SHP77 treated with DMSO at 0.1 percent for 48 hours (cell line): ENCODE results near the gene TNS1.

Source experiments
- DNase-seq: peaks from one replicate; lab custom pipeline; 2025; lab: John Stamatoyannopoulos, UW

The TNS1 gene

DNA sequence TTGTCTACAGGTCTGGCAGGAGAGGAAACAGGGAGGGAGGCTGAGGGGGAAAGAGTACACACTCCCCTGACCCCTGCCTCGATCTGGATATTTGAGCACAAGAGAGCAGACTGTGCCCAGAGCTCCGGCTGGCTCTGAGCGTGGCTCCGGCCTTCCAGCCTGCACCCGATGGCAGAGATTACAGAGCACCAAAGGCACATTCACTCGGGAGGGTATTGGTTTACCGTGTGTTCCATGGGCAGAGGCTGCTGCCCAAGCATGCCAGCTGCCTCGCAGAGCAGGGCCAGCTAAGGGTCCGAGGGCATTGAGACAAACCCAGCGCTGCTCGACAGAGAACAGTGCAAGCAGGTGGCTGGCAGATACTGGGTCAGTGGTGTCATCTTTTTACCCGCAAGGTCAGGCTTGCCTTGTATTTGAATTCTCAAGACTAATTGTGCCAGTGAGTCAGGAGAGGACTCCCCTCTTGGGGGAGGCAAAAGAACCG lies 132.2 kb downstream of the TNS1 start:
- DNase-seq = no peak

GRCh38 chr2:217868911-217869334 lies 133.9 kb downstream of the TNS1 start:
- DNase-seq = no peak

- no peak for DNase-seq
Measured at GRCh38 chr2:217868265-217868892, 134.4 kb downstream of the TNS1 start.

DNA sequence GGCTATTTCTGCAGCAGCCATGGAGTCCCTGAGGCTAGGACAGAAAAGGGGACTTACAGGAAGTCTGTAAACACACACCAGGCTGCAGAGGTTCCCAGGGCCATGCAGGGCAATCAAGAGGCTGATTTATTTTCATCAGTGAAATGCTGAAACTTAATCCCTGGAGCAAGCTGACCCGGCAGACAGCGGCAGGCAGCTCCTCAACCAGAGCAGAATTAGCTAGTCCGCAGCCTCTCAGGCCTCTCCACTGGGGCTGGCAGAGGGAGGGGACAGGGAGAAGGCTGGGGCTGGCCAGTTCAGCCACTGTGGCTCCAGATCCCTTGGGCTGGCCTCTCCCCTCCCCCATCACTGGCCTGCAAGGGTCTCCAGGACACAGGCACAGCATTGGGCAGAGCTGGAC lies 136.3 kb downstream of the TNS1 start:
- no peak for DNase-seq

DNA sequence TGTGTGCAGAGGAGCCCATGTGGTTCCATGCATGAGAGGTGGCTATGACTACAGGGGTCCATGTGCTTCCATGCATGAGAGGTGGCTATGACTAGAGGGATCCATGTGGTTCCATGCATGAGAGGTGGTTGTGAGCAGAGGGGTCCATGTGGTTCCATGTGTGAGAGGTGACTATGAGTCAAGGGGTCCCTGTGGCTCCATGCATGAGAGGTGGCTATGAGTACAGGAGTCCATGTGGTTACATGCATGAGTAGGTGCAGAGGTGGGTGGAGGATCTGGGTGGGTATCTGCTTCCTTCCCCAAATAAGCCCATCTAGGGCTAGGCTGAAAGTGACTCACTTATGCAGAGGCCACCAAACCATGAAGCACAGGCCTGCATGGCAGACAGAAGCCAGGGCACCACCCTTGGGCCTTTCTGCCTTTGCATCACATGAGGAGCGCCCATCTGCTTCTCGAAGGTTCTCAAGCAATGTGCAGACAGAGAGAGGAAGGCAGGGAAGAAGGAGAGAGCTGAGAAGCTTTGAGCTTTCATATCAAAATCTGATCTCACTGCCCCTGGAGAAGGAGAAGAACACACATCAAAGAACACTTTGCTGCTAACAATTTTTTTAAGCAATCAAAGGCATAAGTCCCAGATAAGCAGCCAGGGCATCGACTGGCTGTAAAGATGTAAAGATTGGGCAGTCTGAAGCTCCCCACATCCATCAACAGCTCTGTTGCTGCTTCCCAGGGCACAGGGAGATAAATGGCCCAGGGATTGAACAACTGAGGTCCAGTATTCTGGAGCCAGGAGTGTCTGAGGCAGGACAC lies 137.6 kb downstream of the TNS1 start:
- DNase-seq = no peak

DNA sequence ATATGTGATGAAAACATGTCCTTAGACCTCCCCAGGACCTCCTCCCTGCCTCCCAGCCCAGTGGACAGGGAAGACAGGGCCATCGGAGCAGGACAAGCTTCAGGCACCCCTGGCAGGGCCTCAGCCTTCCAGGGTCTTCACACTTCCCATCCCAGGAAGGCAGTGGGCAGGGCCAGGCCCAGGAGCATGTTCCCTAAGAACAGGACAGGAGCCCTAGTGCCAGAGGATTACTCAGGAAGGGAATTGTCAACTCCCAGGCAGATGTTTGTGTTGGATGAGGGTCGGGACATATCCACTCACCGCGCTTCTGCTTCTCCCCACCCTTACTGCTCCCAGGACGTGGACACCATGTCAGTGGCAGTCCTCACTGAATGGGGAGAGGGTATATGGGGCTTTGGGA lies 138.9 kb downstream of the TNS1 start:
- no peak for DNase-seq

- no peak for DNase-seq
Measured at GRCh38 chr2:217861334-217861877, 141.4 kb downstream of the TNS1 start.

- no peak for DNase-seq
Measured at GRCh38 chr2:217859926-217860325, 142.9 kb downstream of the TNS1 start.

- no peak for DNase-seq
Measured at GRCh38 chr2:217858519-217859491, 144.0 kb downstream of the TNS1 start.

GRCh38 chr2:217857624-217858506 lies 144.9 kb downstream of the TNS1 start:
- no peak for DNase-seq

DNA sequence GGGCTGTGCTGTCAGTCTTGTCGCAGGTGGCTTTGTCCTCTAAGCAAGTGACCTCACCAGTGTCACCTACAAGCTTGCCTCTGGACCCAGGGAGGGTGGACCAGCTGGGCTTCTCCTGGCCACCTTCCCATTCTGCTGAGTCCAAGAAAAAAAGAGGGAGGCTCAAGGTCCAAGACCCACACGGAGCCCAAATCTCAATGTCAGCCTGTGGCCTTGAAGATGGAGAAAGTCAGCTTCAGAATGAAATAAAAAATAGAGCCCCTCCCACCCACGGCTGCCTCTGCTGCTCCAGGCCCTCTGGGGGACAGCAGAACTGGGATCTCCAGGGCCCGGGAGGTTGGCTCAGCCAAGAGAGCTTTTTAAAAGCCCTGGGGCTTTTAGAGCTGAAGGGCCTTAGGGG lies 145.9 kb downstream of the TNS1 start:
- DNase-seq = no peak

DNA sequence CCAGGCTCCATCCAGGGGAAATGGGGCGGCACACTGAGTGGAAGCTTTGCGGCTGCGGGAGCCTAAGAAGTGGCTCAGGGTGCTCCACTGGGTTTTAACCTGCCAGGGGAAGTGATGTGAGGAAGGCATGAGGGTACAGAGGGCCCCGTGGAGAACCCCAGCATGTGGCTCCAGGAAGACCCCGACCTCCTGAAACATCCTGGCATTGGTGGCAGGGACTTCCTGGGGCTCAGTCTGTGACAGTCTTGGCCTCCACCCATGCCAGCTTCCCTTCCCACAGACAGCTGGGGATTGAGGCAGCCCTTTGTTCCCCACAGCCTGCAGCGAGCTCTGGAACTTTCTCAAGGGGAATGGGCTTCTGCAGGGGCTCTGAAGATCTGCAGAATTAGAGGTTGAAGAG lies 146.6 kb downstream of the TNS1 start:
- no peak for DNase-seq

- no peak for DNase-seq
Measured at GRCh38 chr2:217854684-217855420, 147.9 kb downstream of the TNS1 start.

DNA sequence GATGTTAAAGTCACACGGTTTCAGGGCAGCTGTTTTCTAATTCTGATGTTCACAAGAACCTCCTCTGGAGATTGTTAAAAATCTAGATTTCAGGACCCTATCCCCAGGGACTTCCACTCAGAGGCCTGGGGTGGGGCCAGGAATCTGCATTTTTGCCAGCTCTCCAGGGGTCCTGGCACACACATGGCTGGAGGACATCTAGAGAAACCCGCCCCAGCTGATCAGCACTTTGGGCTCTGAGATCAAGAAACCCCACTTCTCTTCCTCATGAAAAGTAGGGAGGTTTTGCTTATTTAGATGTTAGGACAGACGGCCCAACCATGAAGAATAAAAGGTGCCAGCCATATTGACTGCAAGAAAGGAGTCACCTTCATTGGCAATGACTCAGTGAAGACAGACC lies 148.8 kb downstream of the TNS1 start:
- no peak for DNase-seq

DNA sequence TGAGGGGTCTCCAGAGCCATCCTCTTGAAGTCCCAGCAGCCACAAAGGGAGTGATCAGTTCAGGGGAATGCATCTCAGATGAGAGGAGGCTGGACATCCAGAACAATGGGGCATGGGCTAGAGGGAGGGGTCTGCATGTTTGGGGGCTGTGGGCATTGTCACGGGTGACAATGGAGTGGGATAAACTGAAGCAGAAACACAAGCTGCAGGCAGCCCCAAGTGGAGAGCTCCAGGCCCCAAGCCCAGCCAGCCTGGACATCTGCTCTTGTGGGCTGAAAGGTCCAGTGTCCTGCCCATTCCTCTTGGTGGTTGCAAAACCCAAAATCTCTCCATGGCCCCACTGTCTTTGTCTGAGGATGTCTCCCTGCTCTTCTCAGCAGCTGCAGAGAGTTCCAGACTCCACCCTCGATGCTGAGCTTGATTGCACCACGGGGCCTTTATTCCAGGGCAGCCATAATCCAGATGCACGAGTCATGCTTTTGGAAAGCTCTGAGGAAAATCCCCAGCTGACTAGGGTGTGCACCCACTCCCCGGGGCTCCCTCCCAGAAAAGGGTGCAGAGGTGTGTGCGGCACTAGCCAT lies 149.4 kb downstream of the TNS1 start:
- no peak for DNase-seq

DNA sequence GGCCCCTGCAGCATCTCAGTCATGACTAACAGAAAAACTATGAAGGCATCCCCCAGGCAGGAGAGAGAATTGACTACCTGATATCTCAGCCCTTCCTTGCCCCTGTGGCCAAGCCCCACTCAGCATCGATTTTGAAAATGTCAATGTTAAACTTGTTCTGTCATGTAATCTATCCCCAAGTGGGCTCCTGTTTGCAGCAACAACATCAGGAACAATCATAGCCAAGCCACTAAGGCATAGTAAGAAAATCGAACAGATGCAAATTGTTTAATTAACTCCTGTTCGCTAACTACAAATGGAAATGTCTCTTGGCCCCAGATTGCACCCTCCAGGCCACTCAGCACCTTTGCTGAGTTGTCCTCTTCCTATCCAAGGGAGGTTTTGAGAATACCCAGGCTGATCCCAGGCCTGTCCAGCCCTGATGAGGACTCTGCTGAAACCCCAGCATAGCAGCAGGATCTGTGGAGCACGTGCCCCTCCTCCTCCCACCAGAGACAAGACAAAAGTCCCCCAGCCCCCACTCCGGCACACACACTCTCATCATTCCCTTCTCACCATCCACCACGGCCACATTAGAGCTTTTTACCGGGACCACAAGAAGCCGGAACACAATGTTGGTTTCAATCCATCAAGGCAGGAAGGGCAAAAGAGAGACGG lies 150.1 kb downstream of the TNS1 start:
- DNase-seq = no peak

- no peak for DNase-seq
Measured at GRCh38 chr2:217851191-217852020, 151.4 kb downstream of the TNS1 start.

- DNase-seq = no peak
Measured at GRCh38 chr2:217849154-217849975, 153.4 kb downstream of the TNS1 start.
